ENCODE measurements around the gene PPIH. TPM values are rescaled to one million over a fixed set of nuclear protein-coding genes. Genes with fewer than 3 reads are reported as not detected.

The PPIH gene
- total RNA-seq, 1 experiment from 2014 or later, result 78.5 TPM

DNA sequence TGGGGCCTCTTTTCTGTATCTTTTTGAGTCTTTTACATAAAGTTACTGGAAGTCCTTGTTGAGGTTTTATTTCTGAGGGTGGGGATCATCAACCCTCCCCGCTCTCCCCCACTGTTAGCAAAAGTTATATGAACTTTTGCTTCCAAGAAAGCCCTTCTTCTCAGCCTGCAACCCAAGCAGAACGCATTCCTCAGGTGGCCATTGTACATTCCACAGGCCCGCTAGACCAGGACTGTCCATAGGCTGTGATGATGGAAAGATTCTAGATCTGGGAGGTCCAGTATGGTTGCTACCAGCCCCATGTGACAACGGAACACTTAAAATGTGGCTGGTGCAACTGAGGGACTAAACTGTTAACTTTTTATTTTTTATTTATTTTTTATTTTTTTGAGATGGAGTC is 12.2 kb downstream of the PPIH start:
- TF ChIP-seq TCF7L2 (IDR thresholded peaks at IDR 0.05; ENCODE audit: low read depth, low read length) (no peak), POLR2AphosphoS5 (IDR thresholded peaks at IDR 0.05; ENCODE audit: low read depth, low read length) (no peak), REST (IDR thresholded peaks at IDR 0.05; ENCODE audit: insufficient read depth in 1 of 2, low read depth in 2 of 2, low read length in 1 of 2) (no peak), SIN3A (IDR thresholded peaks at IDR 0.05; ENCODE audit: borderline replicate concordance, insufficient read depth, low read depth, low read length) (no peak)
- TF ChIP-seq, protein P1, sequence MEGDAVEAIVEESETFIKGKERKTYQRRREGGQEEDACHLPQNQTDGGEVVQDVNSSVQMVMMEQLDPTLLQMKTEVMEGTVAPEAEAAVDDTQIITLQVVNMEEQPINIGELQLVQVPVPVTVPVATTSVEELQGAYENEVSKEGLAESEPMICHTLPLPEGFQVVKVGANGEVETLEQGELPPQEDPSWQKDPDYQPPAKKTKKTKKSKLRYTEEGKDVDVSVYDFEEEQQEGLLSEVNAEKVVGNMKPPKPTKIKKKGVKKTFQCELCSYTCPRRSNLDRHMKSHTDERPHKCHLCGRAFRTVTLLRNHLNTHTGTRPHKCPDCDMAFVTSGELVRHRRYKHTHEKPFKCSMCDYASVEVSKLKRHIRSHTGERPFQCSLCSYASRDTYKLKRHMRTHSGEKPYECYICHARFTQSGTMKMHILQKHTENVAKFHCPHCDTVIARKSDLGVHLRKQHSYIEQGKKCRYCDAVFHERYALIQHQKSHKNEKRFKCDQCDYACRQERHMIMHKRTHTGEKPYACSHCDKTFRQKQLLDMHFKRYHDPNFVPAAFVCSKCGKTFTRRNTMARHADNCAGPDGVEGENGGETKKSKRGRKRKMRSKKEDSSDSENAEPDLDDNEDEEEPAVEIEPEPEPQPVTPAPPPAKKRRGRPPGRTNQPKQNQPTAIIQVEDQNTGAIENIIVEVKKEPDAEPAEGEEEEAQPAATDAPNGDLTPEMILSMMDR (IDR thresholded peaks at IDR 0.05), result no peak
- BruUV-seq (replicated peaks), result no TSS peak
- Histone ChIP-seq H3K9me3 (ENCODE audit: control insufficient read depth, insufficient read depth, low read depth, low read length) (no peaks in the 10 kb centered on the region), H3K4me3 (ENCODE audit: low read depth in 2 of 2, low read length in 2 of 2) (no peak overlapping the region), H3K4me1 (ENCODE audit: control insufficient read depth, insufficient read depth, low read length) (no peaks in the 10 kb centered on the region), H3K27me3 (ENCODE audit: control insufficient read depth, insufficient read depth, low read length) (no peaks in the 10 kb centered on the region), H3K27ac (ENCODE audit: low read length) (no peak overlapping the region), H3K36me3 (ENCODE audit: control insufficient read depth, insufficient read depth, low read length) (peaks cover 17% of the 10 kb centered on the region)
- POLR2A ChIA-PET, result no interaction called here
- no peak for ATAC-seq
- in situ Hi-C loops (cut with HindIII; ENCODE audit: low pct_unique_long_range_greater_than_20kb, low sequenced_read_pairs) (no loop called here), intact Hi-C loops (cut with micrococcal nuclease; ENCODE audit: unreplicated experiment) (no loop called here)
- CTCF ChIA-PET, result no interaction called here
- DNase-seq (ENCODE audit: low read depth, low spot score), result no peak

DNA sequence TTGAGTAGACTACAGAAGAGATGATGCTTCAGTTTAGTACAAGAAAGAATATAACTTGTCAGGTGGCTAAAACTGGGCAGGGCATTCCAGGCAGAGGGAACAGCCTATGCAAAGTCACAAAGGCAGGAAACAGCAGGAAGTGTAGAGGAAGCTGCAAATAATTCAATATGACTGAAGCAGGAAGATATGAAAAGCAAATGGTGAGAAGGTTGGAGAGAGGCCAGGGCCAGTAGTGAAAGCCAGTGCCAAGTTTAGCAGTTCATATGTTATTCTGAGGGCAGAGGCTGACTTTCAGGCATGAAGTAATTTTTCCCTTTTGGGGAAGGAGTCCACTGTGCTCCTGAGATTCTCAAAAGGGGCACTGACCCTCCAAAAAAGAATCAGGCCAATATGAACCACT is 16.0 kb downstream of the PPIH start:
- TSS peak; percentile 44 for BruUV-seq (replicated peaks)
- POLR2A ChIA-PET, result no interaction called here
- CTCF ChIA-PET, result no interaction called here
- Histone ChIP-seq H3K9me3 (ENCODE audit: control insufficient read depth, insufficient read depth, low read depth, low read length) (no peaks in the 10 kb centered on the region), H3K27ac (ENCODE audit: low read length) (no peak overlapping the region), H3K4me3 (ENCODE audit: low read depth in 2 of 2, low read length in 2 of 2) (no peak overlapping the region), H3K27me3 (ENCODE audit: control insufficient read depth, insufficient read depth, low read length) (no peaks in the 10 kb centered on the region), H3K36me3 (ENCODE audit: control insufficient read depth, insufficient read depth, low read length) (no peaks in the 10 kb centered on the region; the same call in 1 of the 2 replicates), H3K4me1 (ENCODE audit: control insufficient read depth, insufficient read depth, low read length) (no peaks in the 10 kb centered on the region)
- intact Hi-C loops (cut with micrococcal nuclease; ENCODE audit: unreplicated experiment) (no loop called here), in situ Hi-C loops (cut with HindIII; ENCODE audit: low pct_unique_long_range_greater_than_20kb, low sequenced_read_pairs) (no loop called here)
- ATAC-seq (no peak), DNase-seq (ENCODE audit: low read depth, low spot score) (no peak)
- TF ChIP-seq TCF7L2 (IDR thresholded peaks at IDR 0.05; ENCODE audit: low read depth, low read length), result no peak
- TF ChIP-seq, protein P1 (IDR thresholded peaks at IDR 0.05), result no peak
- TF ChIP-seq POLR2AphosphoS5 (IDR thresholded peaks at IDR 0.05; ENCODE audit: low read depth, low read length), result no peak
- TF ChIP-seq SIN3A (IDR thresholded peaks at IDR 0.05; ENCODE audit: borderline replicate concordance, insufficient read depth, low read depth, low read length), result no peak
- TF ChIP-seq REST (IDR thresholded peaks at IDR 0.05; ENCODE audit: insufficient read depth in 1 of 2, low read depth in 2 of 2, low read length in 1 of 2), result no peak
